ENCODE data around the gene SEMA5A.

SEMA5A gene

DNA sequence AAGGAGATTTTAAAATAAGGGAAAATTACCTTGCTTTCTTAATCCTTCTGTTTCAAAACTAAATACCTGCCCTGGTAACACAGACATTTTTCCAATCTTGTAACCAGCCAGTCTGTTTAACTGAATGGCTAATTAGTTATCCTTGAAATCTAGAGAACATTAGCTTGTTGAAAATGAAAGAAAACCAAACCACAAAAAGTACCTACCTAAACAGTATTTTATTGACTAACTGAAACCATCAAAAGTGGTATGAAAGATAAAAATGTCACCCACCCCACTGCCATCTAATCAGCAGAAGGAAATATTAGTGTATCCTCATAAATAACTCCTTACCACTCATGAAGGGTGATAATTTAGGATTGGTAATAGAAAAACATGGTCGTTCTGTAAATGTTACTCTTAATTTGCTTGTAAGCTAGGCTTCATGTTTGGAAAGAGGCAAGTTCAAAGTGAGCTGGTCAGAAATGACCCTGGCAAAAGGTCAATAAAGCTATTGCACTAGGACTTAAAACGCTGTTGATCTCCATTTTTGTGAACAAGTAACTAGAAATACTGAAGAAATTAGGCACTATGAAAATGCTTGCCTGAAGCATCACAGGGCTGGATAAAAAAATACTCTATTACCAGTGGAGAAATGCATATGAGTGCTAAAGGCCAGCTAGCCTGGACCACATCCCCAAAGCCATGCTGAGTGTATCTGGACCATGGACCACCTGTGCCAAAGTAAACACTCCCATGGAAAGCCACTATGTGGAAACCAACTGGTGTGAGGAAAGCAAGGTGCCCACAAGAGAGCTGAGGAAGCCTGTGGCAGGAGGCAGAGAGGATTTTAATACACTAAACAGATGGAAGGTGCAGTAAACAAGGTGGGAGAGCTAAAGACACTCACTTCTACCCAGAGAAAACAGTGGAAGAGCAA is 8.4 kb downstream of the SEMA5A start:
- H3K9me3 Mint-ChIP-seq, result no peaks in the 10 kb centered on the region

DNA sequence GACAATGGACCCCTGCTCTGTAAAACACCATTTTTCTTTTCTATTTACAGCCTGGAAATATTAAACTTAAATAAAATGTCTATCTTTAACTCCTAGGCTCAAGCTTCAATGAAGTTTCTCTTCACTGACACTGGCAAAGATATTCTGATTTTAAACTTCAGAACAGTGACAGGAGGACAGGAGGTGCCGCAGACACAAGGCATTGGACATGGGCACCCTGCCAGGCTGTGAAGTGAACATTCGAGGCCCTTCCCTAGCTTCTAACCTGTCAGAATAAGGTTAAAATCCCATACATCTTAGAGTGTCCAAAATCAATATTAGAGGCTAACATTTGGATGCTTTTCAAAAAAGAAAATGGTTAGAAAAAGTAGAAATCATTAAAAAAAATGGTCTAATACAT is 9.2 kb downstream of the SEMA5A start:
- H3K27me3 Mint-ChIP-seq, result no peaks in the 10 kb centered on the region
- no peaks in the 10 kb centered on the region for H3K4me1 Mint-ChIP-seq (ENCODE audit: low read depth)
- no peak overlapping the region for H3K27ac Mint-ChIP-seq
- intact Hi-C loops (cut with micrococcal nuclease), result no loop called here
- H3K9me3 Mint-ChIP-seq, result no peaks in the 10 kb centered on the region
- no peaks in the 10 kb centered on the region for H3K36me3 Mint-ChIP-seq (ENCODE audit: low read depth)
- H3K4me3 Mint-ChIP-seq, result no peak overlapping the region

More for the DNA sequence above, 8.4 kb downstream of the SEMA5A start:
- Mint-ChIP-seq H3K36me3 (ENCODE audit: low read depth) (no peaks in the 10 kb centered on the region), H3K27ac (no peak overlapping the region), H3K4me1 (ENCODE audit: low read depth) (no peaks in the 10 kb centered on the region), H3K27me3 (peaks cover 4% of the 10 kb centered on the region), H3K4me3 (no peak overlapping the region)
- intact Hi-C loops (cut with micrococcal nuclease), result no loop called here

DNA sequence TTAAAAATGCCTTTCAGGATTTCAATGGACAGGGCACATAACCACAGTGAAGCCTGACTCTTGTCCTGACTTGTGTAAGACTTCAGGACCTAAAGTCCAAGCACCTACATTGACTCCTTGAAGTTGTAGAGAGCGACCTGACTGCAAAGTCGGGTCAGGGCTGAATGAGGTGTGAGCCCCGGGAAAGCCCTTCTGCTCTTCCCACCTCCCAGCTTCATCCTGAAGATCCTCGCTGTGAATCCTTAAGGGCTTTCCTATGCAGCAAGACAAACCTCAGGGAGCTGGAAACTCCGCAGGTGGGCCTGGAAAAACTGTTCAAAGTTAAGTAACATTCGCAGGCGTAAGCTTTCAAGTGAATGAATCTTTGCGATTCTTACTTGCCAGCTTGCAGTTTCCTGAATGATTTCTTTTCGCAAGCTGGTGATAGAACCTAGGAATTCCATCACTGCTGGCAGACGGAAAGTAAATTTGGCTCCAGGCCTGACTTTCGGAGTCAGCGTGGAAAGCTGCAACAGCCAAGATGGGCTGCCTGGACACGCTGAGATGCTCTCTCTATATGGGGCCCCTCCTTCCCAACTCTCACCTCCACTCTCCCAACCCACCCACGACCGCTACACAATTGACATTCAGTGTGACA is 10.9 kb downstream of the SEMA5A start:
- H3K9me3 Mint-ChIP-seq, result no peaks in the 10 kb centered on the region
- H3K4me3 Mint-ChIP-seq, result no peak overlapping the region
- H3K27me3 Mint-ChIP-seq, result no peaks in the 10 kb centered on the region
- intact Hi-C loops (cut with micrococcal nuclease), result no loop called here
- H3K27ac Mint-ChIP-seq, result no peak overlapping the region
- H3K4me1 Mint-ChIP-seq (ENCODE audit: low read depth), result no peaks in the 10 kb centered on the region
- no peaks in the 10 kb centered on the region for H3K36me3 Mint-ChIP-seq (ENCODE audit: low read depth)

DNA sequence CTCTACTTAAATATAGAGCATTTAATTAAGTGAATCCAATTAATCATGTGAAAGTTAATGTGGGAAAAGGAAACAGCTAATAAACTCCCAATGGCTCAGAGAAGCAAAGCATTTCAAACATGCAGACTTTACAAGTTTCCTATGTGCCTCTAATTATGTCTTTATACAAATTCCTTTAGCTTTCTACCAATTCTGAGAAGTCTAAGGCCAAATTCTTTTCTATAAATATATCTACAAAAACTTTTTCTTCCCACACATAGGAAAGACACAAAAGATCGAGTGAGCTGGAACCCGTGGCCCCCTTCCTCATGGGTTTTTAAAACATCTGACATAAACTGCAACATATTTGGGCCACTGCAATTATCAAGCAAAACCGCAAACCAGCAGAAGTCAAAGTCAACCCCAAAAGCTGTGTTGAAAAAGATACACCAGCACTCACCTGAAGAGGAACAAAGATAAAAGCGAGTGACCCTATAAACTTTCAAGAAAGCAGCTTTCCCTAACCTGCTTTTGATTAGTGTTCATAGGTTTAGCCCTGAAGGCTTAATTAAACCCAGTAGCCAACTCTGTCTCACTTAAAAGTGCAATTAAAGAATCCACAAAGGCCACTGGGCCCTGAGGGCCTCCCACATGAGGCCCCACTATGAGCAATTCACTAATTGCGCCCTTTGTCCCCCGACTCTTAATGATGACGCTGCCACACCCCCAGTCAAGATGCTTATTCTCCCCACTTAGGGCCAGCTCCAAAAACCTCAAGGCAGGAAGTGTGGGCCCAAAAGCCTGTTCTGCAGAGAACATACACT is 12.1 kb downstream of the SEMA5A start:
- Mint-ChIP-seq H3K9me3 (no peaks in the 10 kb centered on the region), H3K27me3 (no peaks in the 10 kb centered on the region), H3K4me3 (no peak overlapping the region), H3K4me1 (ENCODE audit: low read depth) (no peaks in the 10 kb centered on the region), H3K27ac (no peak overlapping the region), H3K36me3 (ENCODE audit: low read depth) (no peaks in the 10 kb centered on the region)
- intact Hi-C loops (cut with micrococcal nuclease), result no loop called here

DNA sequence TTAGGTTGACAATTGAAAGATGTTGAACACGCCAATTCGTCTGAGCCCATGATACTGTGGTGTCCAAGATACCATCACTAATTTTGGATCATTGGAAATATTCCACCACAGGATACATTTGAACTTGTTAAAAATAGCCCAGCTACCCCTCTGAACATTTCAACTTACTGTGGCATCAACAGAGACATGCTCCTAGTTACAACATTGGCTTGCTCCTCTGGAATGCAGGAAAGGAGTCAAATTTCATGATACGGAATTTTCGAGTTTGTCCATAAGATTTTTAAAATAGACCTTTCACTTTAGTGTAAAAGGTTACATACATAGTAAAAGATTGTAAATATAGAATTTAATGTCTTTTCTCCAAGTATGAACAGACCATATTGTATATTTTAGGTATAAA is 12.8 kb downstream of the SEMA5A start:
- Mint-ChIP-seq H3K36me3 (ENCODE audit: low read depth) (no peaks in the 10 kb centered on the region), H3K9me3 (no peaks in the 10 kb centered on the region), H3K27me3 (no peaks in the 10 kb centered on the region), H3K27ac (no peak overlapping the region), H3K4me3 (no peak overlapping the region), H3K4me1 (ENCODE audit: low read depth) (no peaks in the 10 kb centered on the region)
- intact Hi-C loops (cut with micrococcal nuclease), result no loop called here

DNA sequence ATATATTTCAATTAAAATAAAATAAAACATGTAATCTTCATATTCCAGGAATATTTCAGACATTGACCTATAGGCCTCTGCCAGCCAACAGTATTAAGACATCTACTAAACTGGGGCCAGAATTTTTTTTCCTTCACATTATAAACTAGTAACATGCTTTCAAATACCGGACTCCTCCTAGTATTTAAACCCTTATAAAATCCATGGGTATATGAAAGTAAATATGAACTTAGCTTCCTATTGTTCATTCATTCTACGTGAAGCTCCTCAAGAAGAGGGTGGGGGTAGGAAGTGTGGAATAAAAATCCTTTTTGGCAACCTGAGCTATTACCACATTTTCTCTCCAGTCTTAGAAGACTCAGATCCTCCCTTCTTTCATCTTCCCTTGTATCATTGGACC is 16.4 kb downstream of the SEMA5A start:
- intact Hi-C loops (cut with micrococcal nuclease), result no loop called here
- no peaks in the 10 kb centered on the region for H3K9me3 Mint-ChIP-seq
- no peaks in the 10 kb centered on the region for H3K4me1 Mint-ChIP-seq (ENCODE audit: low read depth)
- no peak overlapping the region for H3K27ac Mint-ChIP-seq
- H3K27me3 Mint-ChIP-seq, result no peaks in the 10 kb centered on the region
- no peak overlapping the region for H3K4me3 Mint-ChIP-seq
- H3K36me3 Mint-ChIP-seq (ENCODE audit: low read depth), result no peaks in the 10 kb centered on the region

DNA sequence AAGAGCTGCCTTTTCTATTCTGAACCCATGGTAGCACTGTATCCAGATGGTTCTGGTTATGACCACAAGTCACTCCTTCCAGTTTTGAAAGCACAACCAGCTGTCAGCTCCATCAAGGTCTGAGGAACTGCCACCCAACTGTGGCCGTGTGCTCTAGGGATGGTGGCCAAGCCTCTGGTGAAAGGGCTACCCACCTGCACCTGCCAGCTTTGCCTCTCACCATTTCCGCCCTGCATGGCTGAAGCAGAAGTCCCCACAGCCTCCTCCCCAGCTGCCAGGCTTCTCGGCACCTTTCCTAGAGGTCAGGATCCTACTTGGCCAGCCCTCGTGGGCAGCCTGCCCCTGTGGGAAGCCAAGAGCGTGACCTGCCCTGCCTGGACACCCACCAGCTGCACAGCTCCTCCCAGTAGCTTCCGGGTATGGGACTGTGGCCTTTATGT is 16.8 kb downstream of the SEMA5A start:
- Mint-ChIP-seq H3K27ac (no peak overlapping the region), H3K36me3 (ENCODE audit: low read depth) (no peaks in the 10 kb centered on the region), H3K4me1 (ENCODE audit: low read depth) (no peaks in the 10 kb centered on the region), H3K27me3 (no peaks in the 10 kb centered on the region), H3K4me3 (no peak overlapping the region), H3K9me3 (no peaks in the 10 kb centered on the region)
- intact Hi-C loops (cut with micrococcal nuclease), result no loop called here

DNA sequence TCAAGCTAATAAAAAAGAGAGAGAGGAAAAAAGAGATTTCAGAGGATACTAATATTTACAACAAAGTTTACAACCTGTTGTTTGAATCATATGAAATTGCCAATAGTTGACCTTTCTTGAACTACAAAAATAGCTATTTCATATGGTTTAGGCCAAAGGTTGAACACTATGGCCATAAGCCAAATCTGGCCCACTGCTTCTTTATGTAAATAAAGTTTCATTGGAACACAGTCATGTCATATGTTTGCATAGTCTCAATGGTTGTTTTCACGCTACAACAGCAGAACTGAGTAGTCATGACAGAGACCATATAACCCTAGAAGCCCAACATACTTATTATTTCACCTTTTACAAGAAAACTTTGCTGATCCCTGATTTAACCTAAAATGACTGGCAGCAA is 20.9 kb downstream of the SEMA5A start:
- Mint-ChIP-seq H3K4me1 (ENCODE audit: low read depth) (no peaks in the 10 kb centered on the region), H3K36me3 (ENCODE audit: low read depth) (no peaks in the 10 kb centered on the region), H3K27ac (no peak overlapping the region), H3K4me3 (no peak overlapping the region), H3K9me3 (no peaks in the 10 kb centered on the region), H3K27me3 (no peaks in the 10 kb centered on the region)
- intact Hi-C loops (cut with micrococcal nuclease), result no loop called here

DNA sequence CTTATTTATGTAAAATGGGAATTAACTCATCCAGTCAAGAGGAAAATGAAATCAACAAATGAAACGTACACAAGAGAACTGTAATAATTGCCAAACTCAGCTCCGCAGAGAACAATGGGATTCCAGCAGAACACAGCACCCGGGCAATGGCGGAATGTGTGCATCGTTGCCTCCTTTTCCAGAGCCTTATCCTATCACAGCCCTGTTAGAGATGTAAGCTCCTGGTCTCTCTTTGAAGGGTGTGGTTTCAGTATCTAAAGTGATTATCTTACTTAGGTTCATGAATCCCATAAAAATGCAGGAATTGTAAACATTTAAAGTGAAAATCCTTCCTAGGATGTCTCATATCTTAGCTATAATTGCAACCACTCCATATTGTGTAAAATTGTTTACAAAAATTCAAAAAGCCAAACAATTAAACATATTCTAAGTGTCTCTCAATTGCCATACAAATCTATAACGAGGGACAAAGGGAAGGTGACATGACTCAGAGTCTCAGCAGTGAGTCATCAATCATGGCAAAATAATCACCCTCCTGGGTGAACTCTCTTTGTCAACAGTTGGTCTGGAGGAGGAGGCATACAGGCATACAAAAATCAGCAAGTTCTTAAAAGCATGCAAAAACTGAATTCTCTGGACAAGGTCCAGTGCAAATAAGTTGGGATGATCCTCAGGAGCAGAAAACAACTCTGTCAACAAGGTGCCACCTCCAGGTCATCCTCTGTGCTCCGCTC is 22.6 kb downstream of the SEMA5A start:
- no peaks in the 10 kb centered on the region for H3K27me3 Mint-ChIP-seq
- intact Hi-C loops (cut with micrococcal nuclease), result no loop called here
- H3K27ac Mint-ChIP-seq, result no peak overlapping the region
- no peaks in the 10 kb centered on the region for H3K36me3 Mint-ChIP-seq (ENCODE audit: low read depth)
- H3K4me1 Mint-ChIP-seq (ENCODE audit: low read depth), result no peaks in the 10 kb centered on the region
- no peaks in the 10 kb centered on the region for H3K9me3 Mint-ChIP-seq
- H3K4me3 Mint-ChIP-seq, result no peak overlapping the region

DNA sequence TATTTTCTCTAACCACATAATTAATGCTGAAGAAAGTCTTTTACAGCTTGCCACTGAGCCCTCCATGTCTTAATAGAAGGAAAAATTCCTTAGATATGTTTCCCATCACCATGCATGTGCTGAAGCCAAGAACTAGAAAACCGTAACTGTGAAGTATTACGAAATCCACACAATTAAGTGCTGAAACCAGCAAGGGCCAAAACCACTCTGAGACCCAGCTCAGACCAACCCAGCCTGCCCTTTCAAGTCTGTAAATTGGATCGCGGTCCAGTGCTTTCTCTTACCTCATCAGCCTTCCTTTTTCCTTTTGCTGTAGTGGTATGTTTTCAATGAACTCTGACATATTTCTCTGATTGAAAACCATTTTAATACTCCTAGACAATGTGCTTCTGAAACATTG is 26.3 kb downstream of the SEMA5A start:
- H3K36me3 Mint-ChIP-seq (ENCODE audit: low read depth), result no peaks in the 10 kb centered on the region
- intact Hi-C loops (cut with micrococcal nuclease), result no loop called here
- H3K27me3 Mint-ChIP-seq, result no peaks in the 10 kb centered on the region
- no peaks in the 10 kb centered on the region for H3K9me3 Mint-ChIP-seq
- H3K4me3 Mint-ChIP-seq, result no peak overlapping the region
- no peak overlapping the region for H3K27ac Mint-ChIP-seq
- no peaks in the 10 kb centered on the region for H3K4me1 Mint-ChIP-seq (ENCODE audit: low read depth)

DNA sequence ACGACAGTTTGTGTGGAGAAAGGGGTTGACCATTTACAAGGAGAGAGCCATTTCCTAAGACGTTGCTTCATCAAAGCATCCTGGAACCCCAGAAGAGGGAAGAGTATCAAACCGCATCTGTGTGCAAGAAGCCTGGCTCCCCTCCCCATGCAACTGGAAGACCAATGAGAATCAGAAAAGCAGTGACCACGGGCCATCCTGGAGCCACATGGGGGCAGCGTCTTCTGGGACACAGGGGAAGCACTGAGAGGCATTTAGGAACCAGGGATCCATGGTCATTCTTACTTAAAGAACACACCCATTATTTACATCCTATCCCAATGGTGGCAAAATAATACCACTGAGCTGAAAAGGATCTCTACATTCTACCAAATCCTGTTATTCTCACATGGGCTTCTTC is 29.3 kb downstream of the SEMA5A start:
- Mint-ChIP-seq H3K4me3 (no peak overlapping the region), H3K27ac (no peak overlapping the region), H3K4me1 (ENCODE audit: low read depth) (no peaks in the 10 kb centered on the region)

DNA sequence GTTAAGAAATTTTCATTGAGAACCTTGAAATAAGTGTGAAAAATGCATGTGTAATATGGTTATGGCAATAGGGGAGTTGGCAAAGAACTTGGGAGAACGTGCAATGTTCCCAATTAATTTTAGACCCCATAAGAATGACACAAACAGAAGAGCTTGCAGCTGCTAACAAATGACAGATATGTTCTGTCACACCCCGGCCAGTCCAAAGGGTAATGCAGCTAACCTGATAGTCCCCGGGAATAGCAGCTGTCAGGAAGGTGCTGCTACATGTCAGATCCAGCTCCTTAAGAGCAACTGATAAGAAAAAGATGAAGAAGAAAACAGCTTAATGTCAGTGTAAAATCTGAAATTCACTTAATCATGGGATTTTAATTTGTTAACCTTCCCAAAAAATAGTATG is 30.4 kb downstream of the SEMA5A start:
- no peaks in the 10 kb centered on the region for H3K27me3 Mint-ChIP-seq
- H3K27ac Mint-ChIP-seq, result no peak overlapping the region
- no peaks in the 10 kb centered on the region for H3K4me1 Mint-ChIP-seq (ENCODE audit: low read depth)
- no peaks in the 10 kb centered on the region for H3K9me3 Mint-ChIP-seq
- intact Hi-C loops (cut with micrococcal nuclease), result no loop called here
- no peak overlapping the region for H3K4me3 Mint-ChIP-seq
- no peaks in the 10 kb centered on the region for H3K36me3 Mint-ChIP-seq (ENCODE audit: low read depth)

More for the DNA sequence above, 29.3 kb downstream of the SEMA5A start:
- no peaks in the 10 kb centered on the region for H3K27me3 Mint-ChIP-seq
- intact Hi-C loops (cut with micrococcal nuclease), result no loop called here
- no peaks in the 10 kb centered on the region for H3K36me3 Mint-ChIP-seq (ENCODE audit: low read depth)
- no peaks in the 10 kb centered on the region for H3K9me3 Mint-ChIP-seq

DNA sequence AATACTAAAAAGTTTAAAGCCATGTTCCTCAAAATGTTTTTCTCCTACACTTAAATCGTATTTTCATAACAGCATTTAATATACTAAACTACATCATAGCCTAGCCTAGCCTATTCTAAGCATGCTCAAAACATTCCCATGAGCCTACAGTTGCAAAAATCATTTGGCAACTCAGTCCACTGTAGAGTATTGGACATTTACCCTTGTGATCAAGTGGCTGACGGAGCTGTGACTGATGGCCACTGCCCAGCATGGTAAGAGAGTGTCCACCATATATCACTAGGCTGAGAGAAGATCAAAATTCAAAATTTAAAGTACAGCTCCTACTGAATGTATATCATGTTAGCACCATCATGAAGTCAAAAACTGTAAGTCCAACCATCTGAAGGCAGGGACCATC is 30.9 kb downstream of the SEMA5A start:
- Mint-ChIP-seq H3K27ac (no peak overlapping the region), H3K4me1 (ENCODE audit: low read depth) (no peaks in the 10 kb centered on the region), H3K4me3 (no peak overlapping the region), H3K9me3 (no peaks in the 10 kb centered on the region), H3K27me3 (no peaks in the 10 kb centered on the region), H3K36me3 (ENCODE audit: low read depth) (no peaks in the 10 kb centered on the region)
- intact Hi-C loops (cut with micrococcal nuclease), result no loop called here

All from dendritic cell treated with granulocyte-macrophage colony-stimulating factor and Interleukin-4, amounts not matched to agents 40 ng/mL and 50 ng/mL, for 4 days (primary cell).